C4-2B (cell line): ENCODE data around the gene RARG.

ENCODE experiments used
- ZFX ChIP-seq: fragments of 450-650 bp; IDR thresholded peaks from 2 replicates; pipeline ENCODE4 v1.6.1; 2017
- TF ChIP-seq, protein P1 (sequence below): fragments of 450-650 bp; conservative IDR thresholded peaks from 2 replicates; pipeline ENCODE4 v1.5.1; 2017; ENCODE audit warnings: mild to moderate bottlenecking

- TF ChIP-seq, protein P1, sequence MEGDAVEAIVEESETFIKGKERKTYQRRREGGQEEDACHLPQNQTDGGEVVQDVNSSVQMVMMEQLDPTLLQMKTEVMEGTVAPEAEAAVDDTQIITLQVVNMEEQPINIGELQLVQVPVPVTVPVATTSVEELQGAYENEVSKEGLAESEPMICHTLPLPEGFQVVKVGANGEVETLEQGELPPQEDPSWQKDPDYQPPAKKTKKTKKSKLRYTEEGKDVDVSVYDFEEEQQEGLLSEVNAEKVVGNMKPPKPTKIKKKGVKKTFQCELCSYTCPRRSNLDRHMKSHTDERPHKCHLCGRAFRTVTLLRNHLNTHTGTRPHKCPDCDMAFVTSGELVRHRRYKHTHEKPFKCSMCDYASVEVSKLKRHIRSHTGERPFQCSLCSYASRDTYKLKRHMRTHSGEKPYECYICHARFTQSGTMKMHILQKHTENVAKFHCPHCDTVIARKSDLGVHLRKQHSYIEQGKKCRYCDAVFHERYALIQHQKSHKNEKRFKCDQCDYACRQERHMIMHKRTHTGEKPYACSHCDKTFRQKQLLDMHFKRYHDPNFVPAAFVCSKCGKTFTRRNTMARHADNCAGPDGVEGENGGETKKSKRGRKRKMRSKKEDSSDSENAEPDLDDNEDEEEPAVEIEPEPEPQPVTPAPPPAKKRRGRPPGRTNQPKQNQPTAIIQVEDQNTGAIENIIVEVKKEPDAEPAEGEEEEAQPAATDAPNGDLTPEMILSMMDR, result no peak
- TF ChIP-seq ZFX, result no peak
Observed at GRCh38 chr12:53222170-53222721, 9.8 kb downstream of the RARG start.
